SK-N-SH (cell line): ENCODE data around the gene MEF2A. TPM values are rescaled to one million over a fixed set of nuclear protein-coding genes. Genes with fewer than 3 reads are reported as not detected.

Experiments
- CTCF ChIA-PET: fragments of 300-600, 350-600 bp; formaldehyde crosslinking; extraction: SDS; loops from one replicate; lab custom pipeline; 2021; lab: Yijun Ruan, JAX
- POLR2A ChIA-PET: fragments of 350-600 bp; sonication (Branson Sonifier 250); formaldehyde crosslinking; extraction: SDS; loops from one replicate; lab custom pipeline; 2020; ENCODE audit warnings: antibody characterized with exemption, inconsistent platforms; lab: Yijun Ruan, JAX
- DNase-seq: peaks from one replicate; pipeline ENCODE4 v3.0.0; 2012
- H2AFZ ChIP-seq: fragments of 200-600 bp; sonication (generic); 2 replicates; pipeline ENCODE4 v1.8.1; 2016; ENCODE audit warnings: antibody characterized with exemption, mild to moderate bottlenecking, low read depth
- H3F3A ChIP-seq: fragments of 200-600 bp; sonication (generic); replicated peaks from 2 replicates; pipeline ENCODE3; 2016; ENCODE audit warnings: antibody characterized with exemption, mild to moderate bottlenecking; ENCODE audit not compliant: insufficient read depth
- H3K27ac ChIP-seq, 2 experiments: fragments of 200-500 bp in 1 of 2; fragments of 200-600 bp in 1 of 2; sonication (Bioruptor generic) in 1 of 2; sonication (generic), shearing (Covaris generic) in 1 of 2; 2 replicates each; pipeline versions ENCODE4 v1.5.1 to v1.6.1; 2014 to 2016; ENCODE audit warnings: low read depth in 2 of 2, inconsistent platforms in 1 of 2, low read length in 1 of 2, mild to moderate bottlenecking in 1 of 2, mixed read lengths in 1 of 2
- H3K27me3 ChIP-seq: fragments of 200-600 bp; sonication (generic), shearing (Covaris generic); 2 replicates; pipeline ENCODE4 v1.6.1; 2016; ENCODE audit warnings: mixed run types; ENCODE audit not compliant: insufficient read depth
- H3K36me3 ChIP-seq, 2 experiments: fragments of 200-500 bp in 1 of 2; fragments of 200-600 bp in 1 of 2; sonication (Bioruptor generic) in 1 of 2; sonication (generic) in 1 of 2; replicated peaks in 1 of 2; 2 replicates each; pipeline versions ENCODE3 to v1.5.1; 2014 to 2016; ENCODE audit warnings: low read length in 1 of 2, mild to moderate bottlenecking in 1 of 2; ENCODE audit not compliant: insufficient read depth in 2 of 2, control insufficient read depth in 1 of 2
- H3K4me1 ChIP-seq, 2 experiments: fragments of 200-500 bp in 1 of 2; fragments of 200-600 bp in 1 of 2; sonication (Bioruptor generic) in 1 of 2; sonication (generic), shearing (Covaris generic) in 1 of 2; 2 replicates each; pipeline versions ENCODE4 v1.5.1 to v1.6.1; 2014 to 2016; ENCODE audit warnings: low read depth in 1 of 2, low read length in 1 of 2, mixed run types in 1 of 2; ENCODE audit not compliant: insufficient read depth in 2 of 2, control insufficient read depth in 1 of 2
- H3K4me2 ChIP-seq: fragments of 200-600 bp; sonication (generic), shearing (Covaris generic); 2 replicates; pipeline ENCODE4 v1.6.1; 2017; ENCODE audit warnings: mixed run types
- H3K4me3 ChIP-seq, 2 experiments: fragments of 200-500 bp in 1 of 2; fragments of 200-600 bp in 1 of 2; sonication (Bioruptor generic) in 1 of 2; sonication (generic), shearing (Covaris generic) in 1 of 2; 2 replicates each; pipeline versions ENCODE4 v1.5.1 to v1.8.1; 2014 to 2016; ENCODE audit warnings: low read depth in 2 of 2, inconsistent platforms in 1 of 2, low read length in 1 of 2, mild to moderate bottlenecking in 1 of 2, mixed read lengths in 1 of 2, moderate library complexity in 1 of 2
- H3K79me2 ChIP-seq: fragments of 200-600 bp; sonication (generic); 2 replicates; pipeline ENCODE4 v1.8.1; 2017; ENCODE audit warnings: mild to moderate bottlenecking; ENCODE audit not compliant: insufficient read depth
- H3K9ac ChIP-seq: fragments of 200-600 bp; sonication (generic); 2 replicates; pipeline ENCODE4 v1.6.1; 2017; ENCODE audit warnings: mixed run types
- H3K9me2 ChIP-seq: fragments of 200-600 bp; sonication (generic); 2 replicates; pipeline ENCODE4 v1.6.1; 2017; ENCODE audit warnings: mixed run types
- H3K9me3 ChIP-seq: fragments of 200-600 bp; sonication (generic); 2 replicates; pipeline ENCODE4 v1.6.1; 2017; ENCODE audit warnings: mixed run types, mild to moderate bottlenecking, moderate library complexity
- H4K20me1 ChIP-seq: fragments of 200-600 bp; sonication (generic); 2 replicates; pipeline ENCODE4 v1.6.1; 2017; ENCODE audit warnings: mild to moderate bottlenecking, mixed run types; ENCODE audit not compliant: insufficient read depth
- EP300 ChIP-seq, 2 experiments: IDR thresholded peaks; 2 replicates each; pipeline versions ENCODE4 v1.4.0 to v1.6.1; 2012; ENCODE audit warnings: borderline replicate concordance in 1 of 2, low read depth in 1 of 2, low read length in 1 of 2
- GABPA ChIP-seq: IDR thresholded peaks from 2 replicates; pipeline ENCODE4 v1.4.0; 2012; ENCODE audit warnings: low read depth, mild to moderate bottlenecking
- GATA2 ChIP-seq: sonication (generic); formaldehyde crosslinking; IDR thresholded peaks from 2 replicates; pipeline ENCODE4 v1.5.0; 2020; ENCODE audit warnings: mild to moderate bottlenecking, missing genetic modification reagents
- NFIC ChIP-seq: IDR thresholded peaks from 2 replicates; pipeline ENCODE4 v1.4.0; 2012; ENCODE audit warnings: borderline replicate concordance
- NRF1 ChIP-seq: IDR thresholded peaks from 2 replicates; pipeline ENCODE4 v1.6.1; 2012; ENCODE audit warnings: low read depth, mild to moderate bottlenecking, low read length
- RAD21 ChIP-seq: IDR thresholded peaks from 2 replicates; pipeline ENCODE4 v1.6.1; 2012; ENCODE audit warnings: mild to moderate bottlenecking, low read length
- RCOR1 ChIP-seq: fragments of 150-350 bp; IDR thresholded peaks from 2 replicates; pipeline ENCODE4 v1.6.1; 2017; ENCODE audit warnings: antibody characterized with exemption, low read length
- RFX5 ChIP-seq: IDR thresholded peaks from 2 replicates; pipeline ENCODE4 v1.6.1; 2012; ENCODE audit warnings: mild to moderate bottlenecking, improper control_type of control experiment, low read length
- TEAD4 ChIP-seq: IDR thresholded peaks from 2 replicates; pipeline ENCODE4 v1.4.0; 2012; ENCODE audit warnings: mild to moderate bottlenecking, borderline replicate concordance; ENCODE audit not compliant: insufficient read depth
- YY1 ChIP-seq: IDR thresholded peaks from 2 replicates; pipeline ENCODE4 v1.4.0; 2012; ENCODE audit warnings: low read depth, mild to moderate bottlenecking
- WGBS: methylation state at CpG from one replicate; pipeline ENCODE4 v1.1.6; 2017; ENCODE audit warnings: low lambda C conversion rate; 5-methylcytosine and 5-hydroxymethylcytosine counted together
- polyA plus RNA-seq, 3 experiments: library from polyadenylated mRNA; depleted of rRNA; stranded (reverse); fragments of >200 nt; gene quantifications; 2 replicates each; pipeline ENCODE4 v1.2.3, GENCODE V29; 2012
- TF ChIP-seq, protein P1 (sequence below): fragments of 200-600 bp; sonication (generic); IDR thresholded peaks from 2 replicates; pipeline ENCODE4 v1.6.1; 2017; ENCODE audit warnings: antibody characterized with exemption, mild to moderate bottlenecking, moderate library complexity
- TF ChIP-seq, protein P2 (sequence below): IDR thresholded peaks from 2 replicates; pipeline ENCODE4 v1.4.0; 2012; ENCODE audit warnings: low read depth

The MEF2A gene
- polyA plus RNA-seq, 1 of the 3 experiments (the other 2 are of a cell fraction) = 20.9 TPM

DNA sequence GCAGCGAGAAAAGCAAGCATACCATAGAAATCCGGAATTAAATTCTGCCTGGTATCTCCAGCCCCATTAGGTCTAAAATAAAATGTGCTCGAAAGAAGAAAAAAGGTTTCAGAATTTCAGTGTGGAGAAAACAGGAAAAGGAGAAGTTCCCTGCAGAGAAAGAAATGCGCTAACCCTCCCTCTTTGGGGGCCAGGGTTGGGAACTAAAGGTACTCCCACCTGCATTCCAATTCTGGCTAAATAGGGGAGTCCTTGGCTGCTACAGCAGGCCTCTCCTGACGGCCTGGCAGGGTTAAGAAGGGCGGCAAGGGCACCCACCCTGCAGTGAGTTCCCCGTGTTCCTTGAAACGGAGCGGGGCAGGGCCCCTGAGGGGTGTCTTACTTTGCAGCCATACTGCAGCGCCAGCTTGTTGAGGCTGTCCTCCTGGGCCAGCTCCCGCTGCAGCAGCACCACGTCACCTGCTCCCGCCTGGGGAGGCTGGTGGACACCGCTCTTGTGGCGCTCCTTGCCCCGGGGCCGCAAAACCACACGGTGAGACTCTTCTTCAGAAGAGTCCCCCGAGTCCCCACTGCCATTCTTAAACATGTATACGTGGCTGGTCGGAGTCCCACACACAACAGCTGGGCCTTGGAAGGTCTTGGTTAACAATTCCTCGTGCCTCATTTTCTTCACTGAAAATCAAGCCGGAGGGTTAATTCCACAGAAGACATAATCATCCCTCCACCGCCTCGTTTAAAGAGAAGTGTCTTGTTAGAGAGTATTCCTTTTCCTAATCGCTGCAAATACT is 165.7 kb downstream of the MEF2A start (continued):
- TF ChIP-seq EP300 (IDR thresholded peaks at IDR 0.05; ENCODE audit: borderline replicate concordance in 1 of 2, low read depth in 1 of 2, low read length in 1 of 2) = no peak

DNA sequence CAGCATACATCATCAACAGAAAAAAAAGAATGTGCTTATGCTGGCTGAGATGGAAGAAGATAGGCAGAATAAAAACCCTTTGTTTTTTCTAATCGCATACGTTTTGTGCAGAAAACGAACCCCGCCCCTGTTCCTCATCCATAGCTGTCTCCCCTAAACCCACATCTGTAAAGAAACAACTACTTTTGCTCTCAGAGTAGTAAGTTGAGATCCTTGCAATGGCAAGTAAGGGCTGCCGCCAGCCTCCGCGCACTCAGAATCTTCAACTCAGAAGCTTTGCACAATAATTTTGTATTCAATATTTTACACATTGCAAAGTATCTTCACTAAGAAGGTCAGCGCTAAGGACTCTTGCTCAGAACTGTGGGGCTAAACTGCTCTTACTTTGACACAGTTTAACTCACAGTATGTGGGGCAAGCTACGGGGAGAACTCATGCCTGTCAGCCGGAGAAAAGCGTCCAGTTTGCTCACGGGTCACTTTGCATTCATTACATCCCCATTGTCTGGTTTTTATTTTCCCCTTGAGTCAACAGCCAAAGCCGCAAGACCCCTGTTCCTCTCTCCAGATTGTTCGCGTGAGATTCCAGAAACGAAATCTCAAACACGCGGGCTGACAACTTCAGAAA is 166.5 kb downstream of the MEF2A start:
- Histone ChIP-seq H3K4me2 (peak overlapping the region; percentile 100), H3K27me3 (no peaks in the 10 kb centered on the region), H2AFZ (peak overlapping the region; percentile 83), H3K36me3 (no peaks in the 10 kb centered on the region), H3F3A (no peaks in the 10 kb centered on the region), H3K27ac (no peak overlapping the region), H3K9me3 (no peaks in the 10 kb centered on the region), H3K4me3 (peak overlapping the region; percentile 83 to 88), H4K20me1 (no peaks in the 10 kb centered on the region), H3K79me2 (no peaks in the 10 kb centered on the region), H3K4me1 (peaks cover 0 to 15% of the 10 kb centered on the region in 2 experiments; a peak in 1 of 4 replicates), H3K9ac (peak overlapping the region; percentile 74; the same call in 1 of the 2 replicates), H3K9me2 (no peaks in the 10 kb centered on the region)
- POLR2A ChIA-PET = interaction anchor here (1.5 kb wide), 1 partner anchor 28 kb away, joined by 5 read pairs; no protein-coding TSS in a partner anchor
- WGBS = 67% methylated on average over 18 of the region's 18 CpGs
- CTCF ChIA-PET = interaction anchor here (1.0 to 4.4 kb wide), 3 partner anchors 24 to 445 kb away, joined by 3 to 28 read pairs (median 8); no protein-coding TSS in a partner anchor
- DNase-seq = no peak
- no peak for TF ChIP-seq GATA2
- TF ChIP-seq, protein P1, sequence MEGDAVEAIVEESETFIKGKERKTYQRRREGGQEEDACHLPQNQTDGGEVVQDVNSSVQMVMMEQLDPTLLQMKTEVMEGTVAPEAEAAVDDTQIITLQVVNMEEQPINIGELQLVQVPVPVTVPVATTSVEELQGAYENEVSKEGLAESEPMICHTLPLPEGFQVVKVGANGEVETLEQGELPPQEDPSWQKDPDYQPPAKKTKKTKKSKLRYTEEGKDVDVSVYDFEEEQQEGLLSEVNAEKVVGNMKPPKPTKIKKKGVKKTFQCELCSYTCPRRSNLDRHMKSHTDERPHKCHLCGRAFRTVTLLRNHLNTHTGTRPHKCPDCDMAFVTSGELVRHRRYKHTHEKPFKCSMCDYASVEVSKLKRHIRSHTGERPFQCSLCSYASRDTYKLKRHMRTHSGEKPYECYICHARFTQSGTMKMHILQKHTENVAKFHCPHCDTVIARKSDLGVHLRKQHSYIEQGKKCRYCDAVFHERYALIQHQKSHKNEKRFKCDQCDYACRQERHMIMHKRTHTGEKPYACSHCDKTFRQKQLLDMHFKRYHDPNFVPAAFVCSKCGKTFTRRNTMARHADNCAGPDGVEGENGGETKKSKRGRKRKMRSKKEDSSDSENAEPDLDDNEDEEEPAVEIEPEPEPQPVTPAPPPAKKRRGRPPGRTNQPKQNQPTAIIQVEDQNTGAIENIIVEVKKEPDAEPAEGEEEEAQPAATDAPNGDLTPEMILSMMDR = no peak
- no peak for TF ChIP-seq GABPA
- TF ChIP-seq YY1 = no peak
- TF ChIP-seq NFIC = no peak
- no peak for TF ChIP-seq NRF1
- TF ChIP-seq RCOR1 = no peak
- no peak for TF ChIP-seq RFX5
- TF ChIP-seq RAD21 = no peak

DNA sequence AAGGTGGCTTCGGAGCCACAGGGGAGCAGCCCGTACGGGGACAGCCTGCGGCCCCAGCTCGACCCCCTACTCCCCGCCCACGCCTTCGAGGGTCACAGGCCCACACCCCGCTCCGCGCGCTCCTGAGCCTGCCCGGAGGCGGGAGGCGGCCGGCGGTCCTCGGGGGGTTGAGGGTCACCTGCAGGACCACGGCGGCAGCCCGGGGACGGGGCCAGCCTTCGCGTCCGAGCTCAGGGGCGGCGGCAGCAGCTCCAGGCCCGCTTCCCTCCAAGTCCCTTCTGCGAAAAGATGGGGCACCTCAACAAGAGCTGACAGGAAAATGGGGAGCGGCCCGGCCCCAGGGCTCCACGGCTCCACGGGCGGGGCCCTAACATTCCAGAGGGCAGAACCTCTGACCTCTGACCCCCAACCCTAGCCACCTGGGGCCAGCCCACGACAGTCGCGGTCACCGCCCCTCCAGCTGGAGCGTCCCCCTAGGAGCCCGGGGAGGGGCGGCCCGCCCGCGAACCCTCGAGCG is 167.0 kb downstream of the MEF2A start:
- 13% methylated on average over 6 of the region's 46 CpGs for WGBS
- POLR2A ChIA-PET = interaction anchor here (1.2 to 1.5 kb wide), 3 partner anchors 28 to 481 kb away, joined by 3 to 5 read pairs (median 4); partner anchors contain the start of gene MEF2A
- Histone ChIP-seq H3K79me2 (no peaks in the 10 kb centered on the region), H4K20me1 (no peaks in the 10 kb centered on the region), H3K4me3 (peak overlapping the region; percentile 83 to 88), H3K9ac (peak overlapping the region; percentile 74), H3K27me3 (no peaks in the 10 kb centered on the region), H3K4me2 (peak overlapping the region; percentile 100), H3K9me2 (no peaks in the 10 kb centered on the region), H3K27ac (no peak overlapping the region; a peak in 1 of 4 replicates), H3K36me3 (no peaks in the 10 kb centered on the region), H2AFZ (peak overlapping the region; percentile 83), H3K9me3 (no peaks in the 10 kb centered on the region), H3K4me1 (peaks cover 0 to 12% of the 10 kb centered on the region in 2 experiments; a peak in 1 of 4 replicates), H3F3A (no peaks in the 10 kb centered on the region)
- peak; percentile 57 for DNase-seq
- no peak for TF ChIP-seq TEAD4
- TF ChIP-seq, protein P2, sequence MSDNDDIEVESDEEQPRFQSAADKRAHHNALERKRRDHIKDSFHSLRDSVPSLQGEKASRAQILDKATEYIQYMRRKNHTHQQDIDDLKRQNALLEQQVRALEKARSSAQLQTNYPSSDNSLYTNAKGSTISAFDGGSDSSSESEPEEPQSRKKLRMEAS = peak; percentile 9; the same call in 1 of the 2 replicates
- CTCF ChIA-PET = interaction anchor here (0.5 to 4.4 kb wide), 7 partner anchors 21 to 1213 kb away, joined by 3 to 28 read pairs (median 4); no protein-coding TSS in a partner anchor
